A673 (cell line): ENCODE data around the gene GLI3. TPM values are rescaled to one million over a fixed set of nuclear protein-coding genes. Genes with fewer than 3 reads are reported as not detected.

Experiments
- BruUV-seq: library from RNA; stranded (reverse); fragments of 400-500 nt; replicated peaks from 2 replicates; lab custom pipeline; 2021; lab: Mats Ljungman, UMichigan
- CTCF ChIA-PET: fragments of 300-600 bp; sonication (Branson Sonifier 250); formaldehyde crosslinking; loops from one replicate; lab custom pipeline; 2022; ENCODE audit warnings: antibody characterized with exemption; lab: Charles Lee
- POLR2A ChIA-PET: fragments of 300-600 bp; sonication (Branson Sonifier 250); formaldehyde crosslinking; loops from one replicate; lab custom pipeline; 2022; ENCODE audit warnings: antibody characterized with exemption; ENCODE audit not compliant: low non-redundant PET; lab: Charles Lee
- DNase-seq: peaks from one replicate; pipeline ENCODE4 v3.0.0-alpha.2; 2015; ENCODE audit warnings: low spot score
- H3K27ac ChIP-seq: fragments of 200-600 bp; sonication (generic); 2 replicates; pipeline ENCODE4 v1.5.1; 2016; ENCODE audit warnings: mixed run types, low read depth, mild to moderate bottlenecking, mixed read lengths, antibody characterized with exemption, low read length; ENCODE audit not compliant: poor library complexity, severe bottlenecking
- H3K27me3 ChIP-seq: fragments of 200-600 bp; sonication (generic); replicated peaks from 2 replicates; pipeline ENCODE4 v1.6.1; 2017; ENCODE audit warnings: mixed run types, low read depth, mild to moderate bottlenecking, mixed read lengths, antibody characterized with exemption, low read length; ENCODE audit not compliant: insufficient read depth, poor library complexity
- H3K36me3 ChIP-seq: fragments of 200-600 bp; sonication (generic); 2 replicates; pipeline ENCODE4 v1.6.1; 2016; ENCODE audit warnings: mixed run types, mild to moderate bottlenecking, mixed read lengths, antibody characterized with exemption, low read length; ENCODE audit not compliant: insufficient read depth, poor library complexity, severe bottlenecking
- H3K4me1 ChIP-seq: fragments of 200-600 bp; sonication (generic); 2 replicates; pipeline ENCODE4 v1.6.1; 2017; ENCODE audit warnings: mixed run types, mild to moderate bottlenecking, mixed read lengths, antibody characterized with exemption, low read length; ENCODE audit not compliant: insufficient read depth, poor library complexity, severe bottlenecking
- H3K4me3 ChIP-seq: fragments of 200-600 bp; sonication (generic); 2 replicates; pipeline ENCODE4 v1.5.1; 2016; ENCODE audit warnings: low read depth, mixed run types, mild to moderate bottlenecking, mixed read lengths, low read length; ENCODE audit not compliant: poor library complexity, severe bottlenecking
- H3K9me3 ChIP-seq: fragments of 200-600 bp; sonication (generic); 2 replicates; pipeline ENCODE4 v1.6.1; 2016; ENCODE audit warnings: mixed run types, low read depth, mild to moderate bottlenecking, mixed read lengths, antibody characterized with exemption, low read length; ENCODE audit not compliant: poor library complexity, severe bottlenecking
- EZH2 ChIP-seq: fragments of 200-600 bp; sonication (generic); IDR thresholded peaks from 2 replicates; pipeline ENCODE4 v1.6.1; 2017; ENCODE audit warnings: borderline replicate concordance, low read depth, mild to moderate bottlenecking, mixed read lengths, antibody characterized with exemption, low read length; ENCODE audit not compliant: poor library complexity, severe bottlenecking
- intact Hi-C: fragments of 100-400 bp; cut with micrococcal nuclease; formaldehyde crosslinking; loops from one replicate; pipeline ENCODE4 v1.10.0; 2022; ENCODE audit not compliant: unreplicated experiment
- total RNA-seq: library from RNA; stranded (reverse); gene quantifications from 2 replicates; pipeline ENCODE4 v1.2.3, GENCODE V29; 2021
- TF ChIP-seq, protein P1 (sequence below): fragments of 300-800, 200-600 bp; sonication (generic); conservative IDR thresholded peaks from 2 replicates; pipeline ENCODE4 v1.5.1; 2017; ENCODE audit warnings: low read depth, mild to moderate bottlenecking, antibody characterized with exemption, low read length, moderate library complexity, mixed read lengths

The GLI3 gene
- total RNA-seq, 1 experiment from 2014 or later: 52.6 TPM

DNA sequence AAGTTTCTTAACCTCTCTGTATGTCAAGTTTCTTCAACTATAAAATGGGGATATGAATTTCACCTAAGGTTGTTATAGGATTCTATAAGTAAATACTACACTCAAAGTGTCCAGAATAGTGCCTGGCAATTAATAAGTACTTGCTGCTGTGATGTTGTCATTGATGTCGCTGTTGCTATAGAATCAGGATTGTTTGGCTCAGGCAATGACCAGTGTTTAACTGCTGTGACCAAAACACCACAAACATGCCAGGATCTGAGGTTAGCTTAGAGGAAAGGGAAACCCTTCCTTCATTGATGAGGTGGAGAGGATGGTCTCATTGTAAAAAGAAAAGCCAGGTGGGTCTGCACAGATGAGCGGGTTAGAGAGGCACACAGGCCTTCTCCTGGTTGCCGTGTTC is 311.1 kb downstream of the GLI3 start:
- H3K9me3 ChIP-seq: no peaks in the 10 kb centered on the region
- no TSS peak for BruUV-seq
- H3K27me3 ChIP-seq: no peaks in the 10 kb centered on the region
- CTCF ChIA-PET: no interaction called here
- H3K4me1 ChIP-seq: no peaks in the 10 kb centered on the region
- POLR2A ChIA-PET: no interaction called here
- no peak overlapping the region for H3K27ac ChIP-seq
- TF ChIP-seq, protein P1, sequence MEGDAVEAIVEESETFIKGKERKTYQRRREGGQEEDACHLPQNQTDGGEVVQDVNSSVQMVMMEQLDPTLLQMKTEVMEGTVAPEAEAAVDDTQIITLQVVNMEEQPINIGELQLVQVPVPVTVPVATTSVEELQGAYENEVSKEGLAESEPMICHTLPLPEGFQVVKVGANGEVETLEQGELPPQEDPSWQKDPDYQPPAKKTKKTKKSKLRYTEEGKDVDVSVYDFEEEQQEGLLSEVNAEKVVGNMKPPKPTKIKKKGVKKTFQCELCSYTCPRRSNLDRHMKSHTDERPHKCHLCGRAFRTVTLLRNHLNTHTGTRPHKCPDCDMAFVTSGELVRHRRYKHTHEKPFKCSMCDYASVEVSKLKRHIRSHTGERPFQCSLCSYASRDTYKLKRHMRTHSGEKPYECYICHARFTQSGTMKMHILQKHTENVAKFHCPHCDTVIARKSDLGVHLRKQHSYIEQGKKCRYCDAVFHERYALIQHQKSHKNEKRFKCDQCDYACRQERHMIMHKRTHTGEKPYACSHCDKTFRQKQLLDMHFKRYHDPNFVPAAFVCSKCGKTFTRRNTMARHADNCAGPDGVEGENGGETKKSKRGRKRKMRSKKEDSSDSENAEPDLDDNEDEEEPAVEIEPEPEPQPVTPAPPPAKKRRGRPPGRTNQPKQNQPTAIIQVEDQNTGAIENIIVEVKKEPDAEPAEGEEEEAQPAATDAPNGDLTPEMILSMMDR: no peak
- no peak for TF ChIP-seq EZH2
- H3K4me3 ChIP-seq: no peak overlapping the region
- intact Hi-C loops: no loop called here
- DNase-seq: no peak
- no peaks in the 10 kb centered on the region for H3K36me3 ChIP-seq

DNA sequence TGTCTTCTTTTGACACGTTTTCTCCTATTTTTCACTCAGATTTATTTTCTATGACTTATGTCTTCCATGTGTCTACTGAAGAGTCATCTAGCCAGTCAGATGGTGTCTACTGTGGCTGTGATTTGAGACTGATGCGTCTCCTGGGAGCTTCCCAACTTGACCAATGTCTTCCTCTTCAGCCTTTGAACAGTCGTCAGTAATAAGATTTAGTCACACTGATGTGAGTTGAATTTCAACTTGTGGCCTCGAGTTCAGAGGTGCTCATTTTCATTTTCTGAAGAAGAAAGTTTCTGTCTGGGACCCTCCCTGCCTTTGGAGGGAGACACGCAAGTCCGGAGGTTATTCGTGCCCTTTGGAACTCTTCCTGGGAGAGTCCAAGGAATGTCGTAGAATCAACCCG is 312.2 kb downstream of the GLI3 start:
- POLR2A ChIA-PET: no interaction called here
- no peaks in the 10 kb centered on the region for H3K27me3 ChIP-seq
- no peak overlapping the region for H3K27ac ChIP-seq
- no peaks in the 10 kb centered on the region for H3K9me3 ChIP-seq
- DNase-seq: no peak
- no TSS peak for BruUV-seq
- H3K4me3 ChIP-seq: no peak overlapping the region
- CTCF ChIA-PET: no interaction called here
- H3K4me1 ChIP-seq: no peaks in the 10 kb centered on the region
- TF ChIP-seq, protein P1: no peak
- TF ChIP-seq EZH2: no peak
- intact Hi-C loops: no loop called here
- no peaks in the 10 kb centered on the region for H3K36me3 ChIP-seq

- DNase-seq: no peak
- no peak overlapping the region for H3K27ac ChIP-seq
- no TSS peak for BruUV-seq
- TF ChIP-seq, protein P1: no peak
- no peak for TF ChIP-seq EZH2
- H3K36me3 ChIP-seq: no peaks in the 10 kb centered on the region
- intact Hi-C loops: no loop called here
- no peaks in the 10 kb centered on the region for H3K9me3 ChIP-seq
- ChIA-PET CTCF (no interaction called here), POLR2A (no interaction called here)
- H3K4me1 ChIP-seq: no peaks in the 10 kb centered on the region
- H3K4me3 ChIP-seq: no peak overlapping the region
- no peaks in the 10 kb centered on the region for H3K27me3 ChIP-seq
Measured at GRCh38 chr7:41922373-41922772, 314.6 kb downstream of the GLI3 start.
